ENCODE measurements around the gene RAB34.

The RAB34 gene, protein sequence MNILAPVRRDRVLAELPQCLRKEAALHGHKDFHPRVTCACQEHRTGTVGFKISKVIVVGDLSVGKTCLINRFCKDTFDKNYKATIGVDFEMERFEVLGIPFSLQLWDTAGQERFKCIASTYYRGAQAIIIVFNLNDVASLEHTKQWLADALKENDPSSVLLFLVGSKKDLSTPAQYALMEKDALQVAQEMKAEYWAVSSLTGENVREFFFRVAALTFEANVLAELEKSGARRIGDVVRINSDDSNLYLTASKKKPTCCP

GRCh38 chr17:28717578-28718332, at the start of gene RAB34:
Gene RAB34 (minus strand): TSS chr17:28717868. CDS start chr17:28717266, 602 bp downstream.
- DNase-seq: peak; percentile 31

- no peak for DNase-seq
Measured at GRCh38 chr17:28765038-28765437, 47.4 kb upstream of the RAB34 start.

GRCh38 chr17:28763804-28764266, 46.2 kb upstream of the RAB34 start:
- DNase-seq: peak; percentile 44

DNA sequence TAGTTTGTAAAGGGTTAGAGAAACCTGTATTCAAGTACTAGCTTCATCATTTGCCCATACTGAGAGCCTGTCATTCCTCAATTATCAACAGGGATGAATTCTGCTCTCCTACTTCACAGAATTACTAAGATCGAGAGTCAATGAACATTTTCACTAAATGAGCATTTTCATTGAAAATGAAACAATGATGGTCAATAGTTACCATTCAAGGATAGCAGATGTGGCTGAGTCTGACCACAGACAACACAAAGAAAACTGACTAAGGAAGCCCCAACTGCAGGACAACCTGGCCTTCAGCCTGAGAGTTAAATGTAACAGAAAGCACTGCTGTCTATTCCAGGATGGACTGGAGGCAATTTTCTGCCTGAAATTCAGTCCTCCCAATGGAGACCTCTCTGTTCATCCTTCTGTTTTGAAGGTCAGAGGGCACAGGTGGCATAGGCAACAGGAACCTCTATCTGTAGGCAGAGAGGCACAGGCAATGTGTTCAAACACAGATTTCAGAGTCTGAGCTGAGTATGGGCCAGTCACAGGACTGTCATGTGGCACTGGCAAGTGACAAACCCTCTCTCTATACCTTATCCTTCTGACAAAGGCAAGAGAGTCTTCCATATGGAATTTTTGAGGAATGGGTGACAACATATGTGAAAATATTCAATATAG, 45.6 kb upstream of the RAB34 start:
- no peak for DNase-seq

- DNase-seq: peak; percentile 39
Measured at GRCh38 chr17:28760601-28761562, 43.2 kb upstream of the RAB34 start.

GRCh38 chr17:28759256-28759865, 41.7 kb upstream of the RAB34 start:
- DNase-seq: no peak

- no peak for DNase-seq
Measured at GRCh38 chr17:28758411-28759121, 40.9 kb upstream of the RAB34 start.

DNA sequence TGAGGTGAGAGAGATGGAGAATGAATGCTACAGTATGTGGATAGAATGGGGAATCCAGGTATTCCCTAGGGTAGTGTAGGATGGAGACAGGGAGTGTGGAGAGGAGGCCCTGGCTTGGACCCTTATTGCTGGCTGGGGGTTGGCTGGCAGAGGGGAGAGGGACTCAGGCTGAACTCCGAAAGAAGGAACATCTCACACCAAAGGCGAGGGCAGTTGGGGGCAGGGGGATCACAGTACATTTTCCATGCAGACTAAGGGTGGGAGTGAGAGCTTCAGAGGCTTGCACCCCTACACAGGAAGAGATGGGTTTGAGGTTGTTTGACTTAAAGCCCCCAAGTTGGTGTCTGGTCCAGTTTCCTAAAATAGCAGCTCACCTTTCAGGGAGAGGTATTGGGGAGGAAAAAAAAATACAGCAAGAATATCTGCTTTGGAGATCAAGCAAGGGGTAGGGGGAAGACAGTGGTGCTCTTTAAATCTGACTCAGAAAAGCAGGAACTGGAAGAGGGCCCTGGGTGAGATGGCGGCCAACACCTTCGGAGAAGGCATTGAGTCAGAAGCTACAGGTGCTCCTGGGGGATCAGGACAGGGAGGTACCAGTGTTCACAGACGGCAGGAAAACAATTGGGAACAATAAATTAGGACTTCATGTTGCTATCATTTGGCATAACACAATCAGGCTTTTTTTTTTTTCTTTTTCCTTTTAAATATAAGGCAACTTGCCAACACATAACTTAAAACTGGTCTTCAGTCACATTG, 38.6 kb upstream of the RAB34 start:
- DNase-seq: no peak

DNA sequence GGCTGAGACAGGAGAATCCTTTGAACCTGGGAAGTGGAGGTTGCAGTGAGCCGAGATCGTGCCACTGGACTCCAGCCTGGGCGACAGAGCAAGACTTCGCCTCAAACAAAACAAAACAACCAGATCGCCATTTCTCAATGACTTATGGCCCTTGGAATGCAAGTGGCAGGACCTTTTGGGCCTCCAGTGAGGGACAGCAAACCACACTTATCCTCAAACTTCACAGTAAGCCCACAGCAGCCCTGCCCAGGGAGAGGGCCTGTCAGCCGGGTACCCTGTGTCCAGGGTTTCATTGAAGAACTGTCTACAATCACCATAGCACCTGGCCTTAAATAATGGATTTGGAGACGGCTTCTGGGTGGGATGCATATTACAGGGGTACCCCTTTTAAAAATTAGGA, 37.8 kb upstream of the RAB34 start:
- no peak for DNase-seq

- DNase-seq: no peak
Measured at GRCh38 chr17:28751600-28752366, 34.1 kb upstream of the RAB34 start.

DNA sequence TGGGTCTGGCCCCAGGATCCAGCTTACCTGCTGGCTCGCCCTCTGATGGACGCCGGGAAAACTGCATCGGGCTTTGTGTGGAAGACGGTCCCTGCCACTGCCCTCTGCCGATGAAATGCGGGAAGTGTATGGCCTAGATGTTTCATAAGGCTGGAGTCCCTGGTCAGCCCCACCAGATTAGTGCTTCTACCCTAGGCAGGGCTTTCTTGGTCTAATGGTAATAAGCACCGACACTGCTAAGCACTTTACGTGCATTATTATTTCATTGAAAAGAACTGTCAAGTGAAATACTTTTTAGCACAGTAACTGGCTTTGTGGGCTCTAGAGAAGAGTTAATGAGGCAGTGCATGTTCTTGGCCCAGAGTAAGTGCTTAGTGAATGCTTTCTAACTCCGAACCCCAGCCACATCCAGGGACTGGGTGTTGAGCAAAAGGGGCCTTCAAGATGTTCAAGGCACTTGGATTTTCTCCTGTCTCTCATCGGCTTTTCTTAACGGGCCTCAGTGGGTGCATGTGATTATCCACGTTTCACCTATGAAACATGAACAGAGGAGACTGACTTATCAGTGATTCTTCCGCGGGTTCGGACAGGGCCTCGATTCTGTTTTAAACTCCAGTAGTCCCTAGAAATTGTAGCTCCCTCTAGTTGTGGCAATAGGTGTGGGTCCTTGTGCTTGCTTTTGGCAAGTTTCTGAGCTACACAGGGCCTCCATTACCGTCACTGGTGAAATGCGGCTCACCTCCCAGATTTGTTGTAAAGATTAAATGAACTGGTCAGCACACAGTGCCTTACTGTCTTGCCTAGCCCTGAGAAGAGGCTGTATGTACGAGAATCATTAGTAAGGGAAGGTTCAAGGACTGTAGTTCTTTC, 32.7 kb upstream of the RAB34 start:
- peak; percentile 77 for DNase-seq

DNA sequence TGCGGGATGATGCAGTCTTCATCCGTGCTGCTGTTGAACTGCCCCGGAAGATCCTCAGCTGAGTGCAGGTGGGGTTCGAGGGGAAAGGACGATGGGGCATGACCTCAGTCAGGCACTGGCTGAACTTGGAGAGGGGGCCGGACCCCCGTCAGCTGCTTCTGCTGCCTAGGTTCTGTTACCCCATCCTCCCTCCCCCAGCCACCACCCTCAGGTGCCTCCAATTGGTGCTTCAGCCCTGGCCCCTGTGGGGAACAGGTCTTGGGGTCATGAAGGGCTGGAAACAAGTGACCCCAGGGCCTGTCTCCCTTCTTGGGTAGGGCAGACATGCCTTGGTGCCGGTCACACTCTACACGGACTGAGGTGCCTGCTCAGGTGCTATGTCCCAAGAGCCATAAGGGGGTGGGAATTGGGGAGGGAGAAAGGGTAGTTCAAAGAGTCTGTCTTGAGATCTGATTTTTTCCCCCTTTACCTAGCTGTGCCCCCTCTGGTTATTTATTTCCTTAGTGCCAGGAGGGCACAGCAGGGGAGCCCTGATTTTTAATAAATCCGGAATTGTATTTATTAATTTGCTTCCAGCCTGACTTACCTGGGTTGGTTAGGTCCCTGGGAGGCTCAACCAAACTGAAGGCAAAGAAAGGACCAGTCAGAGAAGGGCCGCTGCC, 32.0 kb upstream of the RAB34 start:
- DNase-seq: no peak

DNA sequence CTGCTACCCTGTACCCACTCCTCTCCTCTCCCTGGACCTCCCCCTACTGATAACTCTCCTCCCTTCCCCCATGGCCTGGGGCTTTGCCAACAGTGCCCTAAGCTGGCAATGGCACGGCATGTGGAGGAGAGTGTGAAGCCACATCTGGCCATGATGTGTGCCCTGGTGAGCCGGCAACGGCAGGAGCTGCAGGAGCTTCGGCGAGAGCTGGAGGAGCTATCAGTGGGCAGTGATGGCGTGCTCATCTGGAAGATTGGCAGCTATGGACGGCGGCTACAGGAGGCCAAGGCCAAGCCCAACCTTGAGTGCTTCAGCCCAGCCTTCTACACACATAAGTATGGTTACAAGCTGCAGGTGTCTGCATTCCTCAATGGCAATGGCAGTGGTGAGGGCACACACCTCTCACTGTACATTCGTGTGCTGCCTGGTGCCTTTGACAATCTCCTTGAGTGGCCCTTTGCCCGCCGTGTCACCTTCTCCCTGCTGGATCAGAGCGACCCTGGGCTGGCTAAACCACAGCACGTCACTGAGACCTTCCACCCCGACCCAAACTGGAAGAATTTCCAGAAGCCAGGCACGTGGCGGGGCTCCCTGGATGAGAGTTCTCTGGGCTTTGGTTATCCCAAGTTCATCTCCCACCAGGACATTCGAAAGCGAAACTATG, 31.3 kb upstream of the RAB34 start:
- no peak for DNase-seq

DNA sequence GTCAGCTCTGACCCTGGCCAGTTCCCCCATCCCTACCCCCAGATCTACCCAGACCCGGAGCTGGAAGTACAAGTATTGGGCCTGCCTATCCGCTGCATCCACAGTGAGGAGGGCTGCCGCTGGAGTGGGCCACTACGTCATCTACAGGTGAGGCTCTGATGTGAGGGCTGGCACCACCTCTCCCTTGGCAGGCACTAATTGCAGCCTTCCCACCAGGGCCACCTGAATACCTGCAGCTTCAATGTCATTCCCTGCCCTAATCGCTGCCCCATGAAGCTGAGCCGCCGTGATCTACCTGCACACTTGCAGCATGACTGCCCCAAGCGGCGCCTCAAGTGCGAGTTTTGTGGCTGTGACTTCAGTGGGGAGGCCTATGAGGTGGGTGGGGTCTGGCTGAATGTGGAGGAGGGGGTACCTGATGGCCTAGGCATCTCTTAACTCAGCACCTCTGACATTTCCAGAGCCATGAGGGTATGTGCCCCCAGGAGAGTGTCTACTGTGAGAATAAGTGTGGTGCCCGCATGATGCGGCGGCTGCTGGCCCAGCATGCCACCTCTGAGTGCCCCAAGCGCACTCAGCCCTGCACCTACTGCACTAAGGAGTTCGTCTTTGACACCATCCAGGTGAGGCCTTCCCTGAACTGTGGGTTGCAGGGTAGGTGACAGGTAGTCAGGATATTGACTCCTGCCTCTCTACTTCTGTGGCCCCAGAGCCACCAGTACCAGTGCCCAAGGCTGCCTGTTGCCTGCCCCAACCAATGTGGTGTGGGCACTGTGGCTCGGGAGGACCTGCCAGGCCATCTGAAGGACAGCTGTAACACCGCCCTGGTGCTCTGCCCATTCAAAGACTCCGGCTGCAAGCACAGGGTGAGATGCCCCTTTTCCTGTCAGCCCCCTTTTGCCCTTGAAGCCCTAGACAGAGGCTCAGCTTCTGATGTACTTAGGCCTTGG, 30.4 kb upstream of the RAB34 start:
- DNase-seq: no peak

DNA sequence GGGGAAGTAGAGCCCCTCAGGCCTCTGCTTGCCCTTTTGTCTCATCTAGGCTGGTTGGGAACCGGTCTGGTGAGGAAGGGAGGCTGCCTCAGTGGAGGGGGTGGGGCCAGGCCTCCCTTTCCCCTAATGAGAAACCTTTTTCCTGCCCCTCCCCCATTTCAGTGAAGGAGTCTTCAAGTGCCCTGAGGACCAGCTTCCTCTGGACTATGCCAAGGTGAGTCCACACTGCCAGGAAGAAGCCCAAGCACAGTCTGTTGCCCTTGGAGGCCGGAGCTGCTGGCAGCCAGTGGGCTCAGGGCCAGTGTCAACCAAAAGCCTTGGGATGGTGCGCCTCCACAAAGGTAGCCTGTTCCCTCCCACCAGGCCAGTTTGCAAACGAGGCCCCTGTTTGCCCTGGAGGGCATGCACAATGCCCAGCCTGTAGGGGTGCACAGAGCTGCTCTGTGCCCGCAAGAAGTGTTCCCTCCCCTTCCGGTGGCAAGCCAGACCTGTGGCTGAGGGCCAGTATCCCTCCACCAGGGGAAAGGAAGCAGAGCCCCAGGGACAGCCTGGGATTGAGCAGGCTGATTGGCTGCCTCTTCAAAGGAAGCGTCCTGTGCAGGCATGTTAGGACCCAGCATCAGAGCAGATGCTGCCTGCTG, 29.5 kb upstream of the RAB34 start:
- DNase-seq: no peak

GRCh38 chr17:28746611-28747050, 29.0 kb upstream of the RAB34 start:
- no peak for DNase-seq
